GM12873 (cell line): ENCODE data around the gene RPL3.
A peak's percentile ranks its signal among the peaks of the same experiment; 100 is the strongest.

Experiments
- CTCF ChIP-seq: IDR thresholded peaks from 2 replicates; pipeline ENCODE4 v1.5.1; 2012; ENCODE audit warnings: low read depth, mild to moderate bottlenecking, moderate library complexity, low read length, control low read depth; ENCODE audit not compliant: insufficient read depth; ENCODE audit errors: missing control alignments

RPL3 gene

GRCh38 chr22:39294571-39295468 is 24.6 kb downstream of the RPL3 start:
- TF ChIP-seq CTCF, result no peak

GRCh38 chr22:39293766-39294368 is 25.6 kb downstream of the RPL3 start:
- TF ChIP-seq CTCF, result no peak

GRCh38 chr22:39292561-39293074 is 26.8 kb downstream of the RPL3 start:
- TF ChIP-seq CTCF, result no peak

GRCh38 chr22:39292031-39292462 is 27.4 kb downstream of the RPL3 start:
- no peak for TF ChIP-seq CTCF

GRCh38 chr22:39291523-39291922 is 27.9 kb downstream of the RPL3 start:
- peak; percentile 22 for TF ChIP-seq CTCF

- no peak for TF ChIP-seq CTCF
These were observed 28.7 kb downstream of the RPL3 start for GRCh38 chr22:39290724-39291161.
